ENCODE measurements around the gene AUTS2.
A peak's percentile ranks its signal among the peaks of the same experiment; 100 is the strongest.

The AUTS2 gene

DNA sequence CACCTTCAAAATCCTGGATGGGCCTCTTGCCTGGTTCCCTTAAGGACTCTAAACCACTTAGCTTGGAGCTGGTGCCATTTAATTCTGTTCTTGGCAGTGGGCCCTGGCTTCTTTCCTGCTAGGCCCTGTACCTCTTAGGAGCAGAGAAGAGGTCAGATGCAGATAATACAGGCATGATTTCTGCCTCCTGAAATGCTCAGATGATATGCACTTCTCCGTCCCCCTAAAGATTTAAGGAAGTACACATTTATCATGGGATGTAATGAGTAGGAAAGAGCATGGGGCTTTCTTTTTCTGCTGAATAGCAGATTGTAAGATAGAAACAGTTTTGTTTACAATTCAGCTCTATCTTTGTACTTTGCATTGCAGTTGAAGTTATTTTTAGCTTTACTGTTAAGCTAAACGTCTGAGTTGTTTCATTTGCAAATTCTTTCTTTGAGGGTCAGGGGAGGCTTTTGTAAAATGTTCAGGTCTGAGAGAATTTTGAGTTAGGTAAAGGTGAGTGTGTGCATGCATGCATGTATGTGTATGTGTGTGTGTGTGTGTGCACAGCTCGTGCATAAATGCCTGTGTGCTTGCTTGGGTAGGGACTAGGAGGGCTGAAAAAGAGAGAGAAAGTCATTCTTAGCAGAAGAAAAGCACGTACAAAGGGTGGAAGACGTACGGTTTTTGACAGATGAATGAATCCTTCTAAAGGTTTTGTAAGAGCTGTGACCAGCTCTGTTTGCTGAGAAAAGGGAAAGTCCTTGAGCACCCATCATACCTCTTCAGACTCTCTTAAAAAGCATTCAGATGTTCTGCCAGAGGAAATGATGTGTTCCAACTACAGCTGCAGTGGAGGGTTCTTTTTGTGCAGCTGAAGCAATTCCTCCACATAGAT is 364.2 kb downstream of the AUTS2 start:
- Histone ChIP-seq H3K36me3 (ENCODE audit: control insufficient read depth, insufficient read depth, low read length) (no peaks in the 10 kb centered on the region), H4K5ac (ENCODE audit: low read length) (no peak overlapping the region), H2AK5ac (ENCODE audit: low read length) (no peak overlapping the region), H2BK120ac (ENCODE audit: low read depth, low read length) (no peak overlapping the region), H3K23ac (ENCODE audit: low read length) (no peak overlapping the region), H2BK5ac (ENCODE audit: low read length) (no peak overlapping the region), H3K27ac (ENCODE audit: low read depth, low read length) (no peak overlapping the region), H4K8ac (ENCODE audit: low read depth, low read length) (no peak overlapping the region), H3K27me3 (ENCODE audit: insufficient read depth, low read length, poor library complexity) (no peaks in the 10 kb centered on the region), H3K56ac (ENCODE audit: low read length) (no peak overlapping the region), H3K4ac (ENCODE audit: low read depth, low read length) (no peak overlapping the region), H3K18ac (ENCODE audit: low read length) (no peak overlapping the region), H3K79me1 (ENCODE audit: low read length) (no peaks in the 10 kb centered on the region), H3K4me2 (ENCODE audit: low read length) (no peak overlapping the region), H3K4me3 (ENCODE audit: low read length) (no peak overlapping the region), H3K79me2 (ENCODE audit: control insufficient read depth, insufficient read depth, low read length) (no peaks in the 10 kb centered on the region), H3K9ac (ENCODE audit: low read length) (no peak overlapping the region), H2BK15ac (replicated peaks; ENCODE audit: low read depth) (no peak overlapping the region), H3K4me1 (ENCODE audit: control insufficient read depth, low read depth, low read length) (peaks cover 10% of the 10 kb centered on the region)
- WGBS (ENCODE audit: extremely low coverage, insufficient coverage, low lambda C conversion rate): no CpG with 5 or more reads among the region's 6 CpGs
- DNase-seq: no peak

DNA sequence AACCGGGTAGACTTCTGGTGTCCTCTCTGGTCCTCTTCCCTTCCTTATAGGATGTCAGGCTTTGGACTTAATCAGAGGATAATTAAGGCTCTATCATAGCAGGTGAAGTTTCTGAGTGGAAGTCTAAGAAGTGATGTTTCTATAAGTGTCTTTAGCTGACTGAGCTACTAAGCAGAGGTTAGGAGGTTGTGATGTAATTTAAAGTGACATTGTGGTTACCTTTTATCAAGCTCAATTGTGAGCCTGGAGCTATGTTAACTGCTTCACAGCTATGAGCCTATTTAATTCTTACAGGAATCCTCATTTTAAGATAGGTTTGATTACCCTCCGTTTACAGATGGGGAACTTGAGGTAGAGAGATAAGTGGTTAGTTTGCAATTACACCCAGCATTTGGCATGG is 365.1 kb downstream of the AUTS2 start:
- no peaks in the 10 kb centered on the region for H3K27me3 ChIP-seq (ENCODE audit: insufficient read depth, low read length, poor library complexity)
- no peak overlapping the region for H3K18ac ChIP-seq (ENCODE audit: low read length)
- no peaks in the 10 kb centered on the region for H3K79me2 ChIP-seq (ENCODE audit: control insufficient read depth, insufficient read depth, low read length)
- H3K56ac ChIP-seq (ENCODE audit: low read length): no peak overlapping the region
- H3K23ac ChIP-seq (ENCODE audit: low read length): no peak overlapping the region
- H3K27ac ChIP-seq (ENCODE audit: low read depth, low read length): no peak overlapping the region
- H2BK120ac ChIP-seq (ENCODE audit: low read depth, low read length): no peak overlapping the region
- H3K4me2 ChIP-seq (ENCODE audit: low read length): no peak overlapping the region
- no peak overlapping the region for H4K5ac ChIP-seq (ENCODE audit: low read length)
- DNase-seq: peak; percentile 37
- WGBS (ENCODE audit: extremely low coverage, insufficient coverage, low lambda C conversion rate): no CpG with 5 or more reads among the region's 2 CpGs
- H2AK5ac ChIP-seq (ENCODE audit: low read length): no peak overlapping the region
- no peak overlapping the region for H2BK15ac ChIP-seq (replicated peaks; ENCODE audit: low read depth)
- H3K4ac ChIP-seq (ENCODE audit: low read depth, low read length): no peak overlapping the region
- H3K4me1 ChIP-seq (ENCODE audit: control insufficient read depth, low read depth, low read length): peaks cover 10% of the 10 kb centered on the region
- no peak overlapping the region for H4K8ac ChIP-seq (ENCODE audit: low read depth, low read length)
- no peak overlapping the region for H3K9ac ChIP-seq (ENCODE audit: low read length)
- no peak overlapping the region for H2BK5ac ChIP-seq (ENCODE audit: low read length)
- H3K4me3 ChIP-seq (ENCODE audit: low read length): no peak overlapping the region
- H3K36me3 ChIP-seq (ENCODE audit: control insufficient read depth, insufficient read depth, low read length): no peaks in the 10 kb centered on the region
- H3K79me1 ChIP-seq (ENCODE audit: low read length): no peaks in the 10 kb centered on the region

DNA sequence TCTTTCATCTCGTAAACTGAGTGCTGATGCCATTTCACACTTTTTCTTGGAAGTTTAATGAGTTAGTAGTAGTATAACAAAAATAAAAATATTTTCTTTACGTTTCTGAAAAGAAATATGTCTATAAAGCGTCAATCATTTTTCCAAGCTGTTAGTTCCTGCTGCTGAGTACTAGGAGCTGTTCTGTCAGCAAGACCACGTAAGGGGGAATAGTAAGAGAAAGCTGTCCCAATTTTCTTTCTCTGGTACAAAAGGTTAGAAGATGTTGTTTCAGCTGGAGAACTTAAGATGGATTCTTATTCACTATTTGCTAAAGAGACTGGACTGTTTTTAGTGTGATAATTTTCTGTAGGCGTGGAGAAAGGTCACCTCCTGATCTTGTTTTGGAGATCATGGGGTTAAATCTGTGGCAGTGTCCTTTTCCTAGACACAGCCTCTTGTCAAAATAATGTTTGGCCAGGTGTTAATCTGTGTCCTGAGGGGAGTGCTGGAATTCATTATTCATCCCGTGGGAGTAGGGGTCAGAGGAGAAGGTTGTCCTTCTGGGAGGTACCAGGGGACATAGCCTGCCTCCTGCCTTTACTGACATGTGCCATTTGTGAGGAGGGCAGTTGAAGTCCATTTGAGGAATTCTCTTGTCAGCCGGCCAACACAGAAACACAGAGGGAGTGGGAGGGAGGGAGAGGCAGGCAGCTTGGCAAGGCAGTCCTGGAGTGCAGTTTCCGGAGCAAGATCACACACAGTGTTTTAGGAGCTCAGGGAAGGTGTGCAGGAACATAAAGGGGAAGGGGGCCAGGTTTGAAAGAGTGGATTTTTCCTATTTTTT is 368.7 kb downstream of the AUTS2 start:
- no peak overlapping the region for H3K56ac ChIP-seq (ENCODE audit: low read length)
- no peak overlapping the region for H2AK5ac ChIP-seq (ENCODE audit: low read length)
- no peaks in the 10 kb centered on the region for H3K79me2 ChIP-seq (ENCODE audit: control insufficient read depth, insufficient read depth, low read length)
- no peak overlapping the region for H3K4ac ChIP-seq (ENCODE audit: low read depth, low read length)
- no CpG with 5 or more reads among the region's 8 CpGs for WGBS (ENCODE audit: extremely low coverage, insufficient coverage, low lambda C conversion rate)
- no peak overlapping the region for H3K18ac ChIP-seq (ENCODE audit: low read length)
- DNase-seq: peak; percentile 27
- no peaks in the 10 kb centered on the region for H3K79me1 ChIP-seq (ENCODE audit: low read length)
- H3K4me1 ChIP-seq (ENCODE audit: control insufficient read depth, low read depth, low read length): peaks cover 10% of the 10 kb centered on the region
- no peak overlapping the region for H3K4me2 ChIP-seq (ENCODE audit: low read length)
- H3K23ac ChIP-seq (ENCODE audit: low read length): no peak overlapping the region
- H4K5ac ChIP-seq (ENCODE audit: low read length): no peak overlapping the region
- H3K27me3 ChIP-seq (ENCODE audit: insufficient read depth, low read length, poor library complexity): no peaks in the 10 kb centered on the region
- H3K9ac ChIP-seq (ENCODE audit: low read length): no peak overlapping the region
- H3K4me3 ChIP-seq (ENCODE audit: low read length): no peak overlapping the region
- H2BK120ac ChIP-seq (ENCODE audit: low read depth, low read length): no peak overlapping the region
- no peaks in the 10 kb centered on the region for H3K36me3 ChIP-seq (ENCODE audit: control insufficient read depth, insufficient read depth, low read length)
- no peak overlapping the region for H4K8ac ChIP-seq (ENCODE audit: low read depth, low read length)
- H2BK15ac ChIP-seq (replicated peaks; ENCODE audit: low read depth): no peak overlapping the region
- H2BK5ac ChIP-seq (ENCODE audit: low read length): no peak overlapping the region
- no peak overlapping the region for H3K27ac ChIP-seq (ENCODE audit: low read depth, low read length)

DNA sequence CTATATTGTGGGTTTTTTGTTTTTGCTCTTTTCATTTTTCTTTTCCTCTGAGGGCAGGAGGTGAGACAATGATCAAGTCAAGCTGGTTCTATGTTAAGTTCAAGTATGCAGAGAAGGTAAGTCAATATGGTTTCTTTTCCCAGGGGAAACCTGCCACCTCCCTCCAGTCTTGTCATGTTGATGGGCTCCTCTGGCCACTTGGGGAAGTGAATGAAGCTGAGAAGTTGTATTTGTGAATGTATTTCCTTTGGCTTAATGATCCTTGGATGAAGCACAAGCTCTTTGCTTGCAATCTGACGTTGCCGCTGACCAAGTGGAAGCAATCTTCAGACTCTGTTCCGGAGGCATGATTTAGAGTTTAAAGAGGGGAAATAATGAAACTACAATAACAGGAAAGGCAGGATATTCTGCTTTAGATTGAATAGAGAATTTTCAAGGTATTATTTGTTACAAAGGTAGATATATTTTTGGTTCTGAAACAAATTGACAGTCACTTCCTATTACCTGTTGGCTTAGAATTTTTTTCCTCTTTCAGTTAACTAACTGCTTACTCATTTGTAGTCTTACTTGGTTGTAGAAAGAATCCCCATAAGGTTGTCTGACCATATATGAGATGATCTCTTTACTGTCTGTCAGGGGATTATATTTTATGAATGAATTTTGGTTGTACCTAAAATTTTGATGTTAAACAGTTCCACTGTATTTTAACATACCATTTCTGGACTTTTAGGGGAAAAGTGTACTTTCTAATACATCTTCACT is 369.6 kb downstream of the AUTS2 start:
- H3K4me3 ChIP-seq (ENCODE audit: low read length): no peak overlapping the region
- no peak overlapping the region for H3K23ac ChIP-seq (ENCODE audit: low read length)
- no peak overlapping the region for H3K4me2 ChIP-seq (ENCODE audit: low read length)
- no peak overlapping the region for H4K8ac ChIP-seq (ENCODE audit: low read depth, low read length)
- no peak overlapping the region for H3K56ac ChIP-seq (ENCODE audit: low read length)
- H4K5ac ChIP-seq (ENCODE audit: low read length): no peak overlapping the region
- no peak overlapping the region for H3K9ac ChIP-seq (ENCODE audit: low read length)
- no CpG with 5 or more reads among the region's 3 CpGs for WGBS (ENCODE audit: extremely low coverage, insufficient coverage, low lambda C conversion rate)
- H3K36me3 ChIP-seq (ENCODE audit: control insufficient read depth, insufficient read depth, low read length): no peaks in the 10 kb centered on the region
- no peaks in the 10 kb centered on the region for H3K79me1 ChIP-seq (ENCODE audit: low read length)
- no peak overlapping the region for H3K4ac ChIP-seq (ENCODE audit: low read depth, low read length)
- no peak overlapping the region for H3K27ac ChIP-seq (ENCODE audit: low read depth, low read length)
- H2BK120ac ChIP-seq (ENCODE audit: low read depth, low read length): no peak overlapping the region
- DNase-seq: peak; percentile 25
- no peaks in the 10 kb centered on the region for H3K27me3 ChIP-seq (ENCODE audit: insufficient read depth, low read length, poor library complexity)
- H3K79me2 ChIP-seq (ENCODE audit: control insufficient read depth, insufficient read depth, low read length): no peaks in the 10 kb centered on the region
- H2AK5ac ChIP-seq (ENCODE audit: low read length): no peak overlapping the region
- H3K4me1 ChIP-seq (ENCODE audit: control insufficient read depth, low read depth, low read length): peaks cover 5% of the 10 kb centered on the region
- no peak overlapping the region for H2BK15ac ChIP-seq (replicated peaks; ENCODE audit: low read depth)
- no peak overlapping the region for H2BK5ac ChIP-seq (ENCODE audit: low read length)
- H3K18ac ChIP-seq (ENCODE audit: low read length): no peak overlapping the region

DNA sequence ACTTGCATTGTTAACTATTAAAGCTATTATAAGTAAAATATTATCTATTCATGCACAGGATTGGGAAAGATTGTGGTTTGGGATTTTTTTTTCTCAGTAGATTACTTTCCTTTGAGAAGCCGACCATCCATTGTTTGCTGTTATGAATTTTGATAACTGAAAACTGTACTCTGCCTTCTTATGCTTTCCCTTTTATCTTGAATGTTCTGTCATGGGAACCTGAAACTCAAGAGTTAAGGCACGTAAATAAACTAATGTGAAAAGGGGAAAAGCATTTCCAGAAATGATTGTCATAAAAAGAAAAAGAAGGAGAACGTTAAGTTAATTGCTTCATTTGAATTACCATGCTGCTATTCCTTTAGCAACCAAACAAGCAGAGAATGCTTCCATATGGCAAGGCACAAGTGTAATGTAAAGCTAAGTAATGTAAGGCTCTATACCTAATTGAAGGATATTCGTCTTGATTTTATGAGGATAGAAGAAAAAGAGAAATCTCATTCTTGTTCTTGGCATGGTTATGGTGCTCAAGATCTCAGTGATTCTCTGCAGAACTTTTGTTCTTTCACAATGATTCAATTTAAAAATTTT is 370.8 kb downstream of the AUTS2 start:
- no peak overlapping the region for H3K9ac ChIP-seq (ENCODE audit: low read length)
- H3K27me3 ChIP-seq (ENCODE audit: insufficient read depth, low read length, poor library complexity): no peaks in the 10 kb centered on the region
- H3K4me2 ChIP-seq (ENCODE audit: low read length): no peak overlapping the region
- no peak for DNase-seq
- H4K8ac ChIP-seq (ENCODE audit: low read depth, low read length): no peak overlapping the region
- WGBS (ENCODE audit: extremely low coverage, insufficient coverage, low lambda C conversion rate): no CpG with 5 or more reads among the region's 4 CpGs
- no peak overlapping the region for H2BK15ac ChIP-seq (replicated peaks; ENCODE audit: low read depth)
- no peak overlapping the region for H2AK5ac ChIP-seq (ENCODE audit: low read length)
- H3K27ac ChIP-seq (ENCODE audit: low read depth, low read length): no peak overlapping the region
- H3K4ac ChIP-seq (ENCODE audit: low read depth, low read length): no peak overlapping the region
- no peaks in the 10 kb centered on the region for H3K79me1 ChIP-seq (ENCODE audit: low read length)
- no peaks in the 10 kb centered on the region for H3K36me3 ChIP-seq (ENCODE audit: control insufficient read depth, insufficient read depth, low read length)
- H4K5ac ChIP-seq (ENCODE audit: low read length): no peak overlapping the region
- H2BK120ac ChIP-seq (ENCODE audit: low read depth, low read length): no peak overlapping the region
- no peak overlapping the region for H3K18ac ChIP-seq (ENCODE audit: low read length)
- H3K4me1 ChIP-seq (ENCODE audit: control insufficient read depth, low read depth, low read length): peaks cover 5% of the 10 kb centered on the region
- H3K79me2 ChIP-seq (ENCODE audit: control insufficient read depth, insufficient read depth, low read length): no peaks in the 10 kb centered on the region
- no peak overlapping the region for H3K4me3 ChIP-seq (ENCODE audit: low read length)
- H3K23ac ChIP-seq (ENCODE audit: low read length): no peak overlapping the region
- H2BK5ac ChIP-seq (ENCODE audit: low read length): no peak overlapping the region
- H3K56ac ChIP-seq (ENCODE audit: low read length): no peak overlapping the region

Measured in mesendoderm (in vitro differentiated cells).